IMR-90 (cell line): Measurements from ENCODE around the gene UNC13A. TPM values are rescaled to one million over a fixed set of nuclear protein-coding genes. Genes with fewer than 3 reads are reported as not detected.

Experiments
- ATAC-seq: fragments of 200-7000 bp; cut with Tn5 transposase; 2 replicates; pipeline ENCODE4 v1.9.1; 2020; ENCODE audit warnings: low read depth, mild to moderate bottlenecking, moderate library complexity
- BruUV-seq: library from RNA; stranded (reverse); fragments of 400-500 nt; replicated peaks from 2 replicates; lab custom pipeline; 2021; lab: Mats Ljungman, UMichigan
- CTCF ChIA-PET: fragments of 300-600 bp; formaldehyde crosslinking; extraction: SDS; loops from one replicate; lab custom pipeline; 2021; ENCODE audit warnings: antibody characterized with exemption; lab: Yijun Ruan, JAX
- POLR2A ChIA-PET: fragments of 300-600 bp; sonication (Branson Sonifier 250); formaldehyde crosslinking; loops from one replicate; lab custom pipeline; 2022; ENCODE audit warnings: antibody characterized with exemption; ENCODE audit not compliant: unreplicated experiment; lab: Charles Lee
- DNase-seq: peaks from one replicate; pipeline ENCODE4 v3.0.0; 2013
- H2AFZ ChIP-seq: replicated peaks from 2 replicates; pipeline ENCODE3; 2013; ENCODE audit warnings: low read length, mild to moderate bottlenecking; ENCODE audit not compliant: poor library complexity
- H2AK5ac ChIP-seq: 2 replicates; pipeline ENCODE4 v1.6.1; 2013; ENCODE audit warnings: low read depth, low read length, inconsistent platforms
- H2AK9ac ChIP-seq: replicated peaks from 2 replicates; pipeline ENCODE3; 2013; ENCODE audit warnings: mild to moderate bottlenecking, low read depth, low read length, moderate library complexity; ENCODE audit not compliant: poor library complexity
- H2BK120ac ChIP-seq: 2 replicates; pipeline ENCODE4 v1.6.1; 2013; ENCODE audit warnings: low read depth, low read length, inconsistent platforms
- H2BK15ac ChIP-seq: 3 replicates; pipeline ENCODE4 v1.6.1; 2013; ENCODE audit warnings: low read depth, low read length, inconsistent platforms
- H2BK20ac ChIP-seq: 2 replicates; pipeline ENCODE4 v1.6.1; 2013; ENCODE audit warnings: low read depth, mild to moderate bottlenecking, inconsistent platforms, low read length, moderate library complexity
- H2BK5ac ChIP-seq: 2 replicates; pipeline ENCODE4 v1.6.1; 2013; ENCODE audit warnings: mild to moderate bottlenecking, low read depth, low read length, inconsistent platforms; ENCODE audit not compliant: poor library complexity, severe bottlenecking
- H3K14ac ChIP-seq: replicated peaks from 2 replicates; pipeline ENCODE4 v1.6.1; 2013; ENCODE audit warnings: low read depth, low read length, inconsistent platforms
- H3K18ac ChIP-seq: 2 replicates; pipeline ENCODE4 v1.6.1; 2013; ENCODE audit warnings: low read depth, low read length, control low read depth
- H3K23ac ChIP-seq: 2 replicates; pipeline ENCODE4 v1.6.1; 2013; ENCODE audit warnings: low read depth, low read length, inconsistent platforms
- H3K27ac ChIP-seq: 2 replicates; pipeline ENCODE4 v1.5.1; 2013; ENCODE audit warnings: mild to moderate bottlenecking, control low read depth, low read length; ENCODE audit not compliant: insufficient read depth
- H3K27me3 ChIP-seq: 2 replicates; pipeline ENCODE4 v1.6.1; 2013; ENCODE audit warnings: low read length; ENCODE audit not compliant: control insufficient read depth, insufficient read depth
- H3K36me3 ChIP-seq: 2 replicates; pipeline ENCODE4 v1.6.1; 2013; ENCODE audit warnings: low read length, mixed read lengths; ENCODE audit not compliant: control insufficient read depth, insufficient read depth
- H3K4ac ChIP-seq: 2 replicates; pipeline ENCODE4 v1.6.1; 2013; ENCODE audit warnings: low read depth, low read length, inconsistent platforms
- H3K4me1 ChIP-seq: 2 replicates; pipeline ENCODE4 v1.6.1; 2013; ENCODE audit warnings: low read length, mixed read lengths; ENCODE audit not compliant: control insufficient read depth, insufficient read depth
- H3K4me2 ChIP-seq: 2 replicates; pipeline ENCODE4 v1.6.1; 2013; ENCODE audit warnings: low read depth, mild to moderate bottlenecking, control low read depth, low read length, moderate library complexity
- H3K4me3 ChIP-seq: 2 replicates; pipeline ENCODE4 v1.5.1; 2013; ENCODE audit warnings: low read depth, mild to moderate bottlenecking, control low read depth, low read length, moderate library complexity; ENCODE audit not compliant: insufficient read depth
- H3K56ac ChIP-seq: 2 replicates; pipeline ENCODE4 v1.6.1; 2013; ENCODE audit warnings: low read length, inconsistent platforms; ENCODE audit not compliant: insufficient read depth; ENCODE audit errors: extremely low read depth
- H3K79me1 ChIP-seq, 2 experiments: 2 replicates each; pipeline ENCODE4 v1.6.1; 2013; ENCODE audit warnings: low read length in 2 of 2, inconsistent platforms in 1 of 2, low read depth in 1 of 2
- H3K9ac ChIP-seq: 2 replicates; pipeline ENCODE4 v1.6.1; 2013; ENCODE audit warnings: low read depth, low read length, control low read depth
- H3K9me1 ChIP-seq: 2 replicates; pipeline ENCODE4 v1.6.1; 2013; ENCODE audit warnings: low read length, inconsistent platforms; ENCODE audit not compliant: insufficient read depth
- H3K9me3 ChIP-seq: 2 replicates; pipeline ENCODE4 v1.6.1; 2013; ENCODE audit warnings: low read length; ENCODE audit not compliant: control insufficient read depth, insufficient read depth
- H4K20me1 ChIP-seq: 2 replicates; pipeline ENCODE4 v1.6.1; 2013; ENCODE audit warnings: low read length, inconsistent platforms; ENCODE audit not compliant: insufficient read depth
- H4K5ac ChIP-seq: 2 replicates; pipeline ENCODE4 v1.6.1; 2013; ENCODE audit warnings: mild to moderate bottlenecking, low read depth, low read length, control low read depth
- H4K8ac ChIP-seq, 2 experiments: 2 replicates each; pipeline ENCODE4 v1.6.1; 2013; ENCODE audit warnings: low read depth in 2 of 2, low read length in 2 of 2, control low read depth in 1 of 2, inconsistent platforms in 1 of 2
- H4K91ac ChIP-seq: 2 replicates; pipeline ENCODE4 v1.6.1; 2013; ENCODE audit warnings: low read depth, low read length, inconsistent platforms; ENCODE audit not compliant: insufficient read depth
- CEBPB ChIP-seq: IDR thresholded peaks from 2 replicates; pipeline ENCODE4 v1.6.1; 2012; ENCODE audit warnings: low read depth, low read length, improper control_type of control experiment
- CHD1 ChIP-seq: IDR thresholded peaks from 2 replicates; pipeline ENCODE4 v1.6.1; 2012; ENCODE audit warnings: low read depth, low read length, improper control_type of control experiment
- CTCF ChIP-seq: conservative IDR thresholded peaks from 2 replicates; pipeline ENCODE4 v1.5.1; 2012; ENCODE audit warnings: mild to moderate bottlenecking, low read depth, low read length, improper control_type of control experiment
- MAZ ChIP-seq: IDR thresholded peaks from 2 replicates; pipeline ENCODE4 v1.6.1; 2012; ENCODE audit warnings: low read depth, mild to moderate bottlenecking, low read length, improper control_type of control experiment, moderate library complexity, borderline replicate concordance
- RAD21 ChIP-seq: IDR thresholded peaks from 2 replicates; pipeline ENCODE4 v1.6.1; 2012; ENCODE audit warnings: low read length, improper control_type of control experiment
- SMC3 ChIP-seq: fragments of 150-350 bp; IDR thresholded peaks from 2 replicates; pipeline ENCODE4 v1.6.1; 2016; ENCODE audit warnings: low read depth, mild to moderate bottlenecking, antibody characterized with exemption, low read length, moderate library complexity
- WGBS, 2 experiments: methylation state at CpG; one replicate each; pipeline versions ENCODE4 v1.1.5 to v1.1.7; 2013; ENCODE audit warnings: missing lambda C conversion rate in 2 of 2; ENCODE audit not compliant: insufficient read length in 1 of 2; ENCODE audit errors: extremely low coverage in 2 of 2; 5-methylcytosine and 5-hydroxymethylcytosine counted together
- dilution Hi-C: fragments of 300-500 bp; cut with HindIII; formaldehyde crosslinking; loops from one replicate; pipeline ENCODE4 v1.14.3; 2018; ENCODE audit warnings: low sequenced_read_pairs; ENCODE audit not compliant: unreplicated experiment
- in situ Hi-C: fragments of 300-500 bp; cut with MboI; formaldehyde crosslinking; loops from 3 replicates; pipeline ENCODE4 v1.14.3; 2019; ENCODE audit warnings: low sequenced_read_pairs, inconsistent platforms, mixed read lengths
- intact Hi-C: fragments of 100-400 bp; cut with micrococcal nuclease; formaldehyde crosslinking; loops from 2 replicates; pipeline ENCODE4 v1.10.0; 2022
- polyA plus RNA-seq, 3 experiments: library from polyadenylated mRNA; depleted of rRNA; stranded (reverse); fragments of >200 nt; gene quantifications; 2 replicates each; pipeline ENCODE4 v1.2.3, GENCODE V29; 2012; ENCODE audit warnings: low replicate concordance in 1 of 3
- total RNA-seq: library from RNA; depleted of rRNA; stranded (reverse); fragments of >200 nt; gene quantifications from 2 replicates; pipeline ENCODE4 v1.2.3, GENCODE V29; 2012
- TF ChIP-seq, protein P1 (sequence below): fragments of 150-350 bp; IDR thresholded peaks from 2 replicates; pipeline ENCODE4 v1.6.1; 2017; ENCODE audit warnings: mild to moderate bottlenecking, antibody characterized with exemption, low read length, low read depth

UNC13A gene
- total and polyA plus RNA-seq, 2 of the 4 experiments (the other 2 are of a cell fraction): 0.18 to 0.22 TPM

GRCh38 chr19:17683078-17683477 is 5.1 kb downstream of the UNC13A start:
- H3K56ac ChIP-seq: no peak overlapping the region
- ChIA-PET POLR2A (no interaction called here), CTCF (no interaction called here)
- no peak overlapping the region for H3K4me3 ChIP-seq
- no peak overlapping the region for H4K91ac ChIP-seq
- H3K27me3 ChIP-seq: peaks cover 15% of the 10 kb centered on the region; the same call in 1 of the 2 replicates
- H4K20me1 ChIP-seq: peaks cover 4% of the 10 kb centered on the region
- H3K14ac ChIP-seq: no peak overlapping the region
- no peak overlapping the region for H3K27ac ChIP-seq
- no peaks in the 10 kb centered on the region for H3K36me3 ChIP-seq
- intact Hi-C loops: no loop called here
- no peak overlapping the region for H2AK9ac ChIP-seq
- peaks cover 10% of the 10 kb centered on the region for H3K9me1 ChIP-seq
- no peaks in the 10 kb centered on the region for H3K9me3 ChIP-seq
- no peak overlapping the region for H2AK5ac ChIP-seq
- DNase-seq: no peak
- no peak for ATAC-seq
- H2BK120ac ChIP-seq: no peak overlapping the region
- no peak overlapping the region for H3K23ac ChIP-seq
- peaks cover 6% of the 10 kb centered on the region for H3K4me1 ChIP-seq
- H3K4ac ChIP-seq: no peak overlapping the region
- no peak overlapping the region for H2BK5ac ChIP-seq
- WGBS, 2 experiments: 40% methylated on average over 1 of the region's 4 CpGs; no CpG with 5 or more reads in 1 of the 2 experiments
- in situ Hi-C loops: no loop called here
- TF ChIP-seq CTCF (no peak), CHD1 (no peak), MAZ (no peak), CEBPB (no peak), SMC3 (no peak), RAD21 (no peak)
- TF ChIP-seq, protein P1, sequence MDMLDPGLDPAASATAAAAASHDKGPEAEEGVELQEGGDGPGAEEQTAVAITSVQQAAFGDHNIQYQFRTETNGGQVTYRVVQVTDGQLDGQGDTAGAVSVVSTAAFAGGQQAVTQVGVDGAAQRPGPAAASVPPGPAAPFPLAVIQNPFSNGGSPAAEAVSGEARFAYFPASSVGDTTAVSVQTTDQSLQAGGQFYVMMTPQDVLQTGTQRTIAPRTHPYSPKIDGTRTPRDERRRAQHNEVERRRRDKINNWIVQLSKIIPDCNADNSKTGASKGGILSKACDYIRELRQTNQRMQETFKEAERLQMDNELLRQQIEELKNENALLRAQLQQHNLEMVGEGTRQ: no peak
- no peak overlapping the region for H2BK15ac ChIP-seq
- no peaks in the 10 kb centered on the region for H3K79me1 ChIP-seq
- no peak overlapping the region for H4K8ac ChIP-seq
- H3K18ac ChIP-seq: no peak overlapping the region
- dilution Hi-C loops: no loop called here
- no peak overlapping the region for H4K5ac ChIP-seq
- no peak overlapping the region for H3K4me2 ChIP-seq
- H3K9ac ChIP-seq: no peak overlapping the region
- H2BK20ac ChIP-seq: no peak overlapping the region
- no peak overlapping the region for H2AFZ ChIP-seq
- BruUV-seq: no TSS peak
